Measurements from ENCODE around the gene SIX1.

DNA sequence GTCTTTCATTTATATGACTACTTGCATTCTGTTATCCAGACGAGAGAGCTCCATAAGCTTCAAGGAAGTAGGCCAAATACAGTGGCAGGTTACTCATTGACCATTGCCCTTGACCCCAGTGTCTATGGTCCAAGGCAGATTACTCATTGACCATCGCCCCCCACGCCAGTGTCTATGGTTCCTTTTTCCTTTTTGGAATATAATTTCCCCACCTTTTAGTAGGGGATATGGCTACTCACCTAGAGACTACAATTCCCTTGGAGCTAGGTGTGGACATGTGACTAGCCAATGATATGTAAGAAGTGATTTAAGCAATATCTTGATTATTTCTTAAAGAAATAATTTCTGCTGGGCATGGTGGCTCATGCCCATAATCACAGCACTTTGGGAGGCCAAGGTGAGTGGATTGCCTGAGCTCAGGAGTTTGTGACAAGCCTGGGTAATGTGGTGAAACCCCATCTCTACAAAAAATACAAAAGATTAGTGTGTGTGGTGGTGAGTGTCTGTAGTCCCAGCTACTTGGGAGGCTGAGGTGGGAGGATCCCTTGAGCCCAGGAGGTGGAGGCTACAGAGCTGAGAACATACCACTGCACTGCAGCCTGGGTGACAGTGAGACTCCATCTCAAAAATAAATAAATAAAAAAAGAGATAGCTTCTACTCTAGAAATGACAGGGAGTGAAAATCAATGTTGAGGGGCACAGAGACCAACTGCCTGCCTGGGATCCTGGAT is 42.3 kb upstream of the SIX1 start:
- TF ChIP-seq, protein P1, sequence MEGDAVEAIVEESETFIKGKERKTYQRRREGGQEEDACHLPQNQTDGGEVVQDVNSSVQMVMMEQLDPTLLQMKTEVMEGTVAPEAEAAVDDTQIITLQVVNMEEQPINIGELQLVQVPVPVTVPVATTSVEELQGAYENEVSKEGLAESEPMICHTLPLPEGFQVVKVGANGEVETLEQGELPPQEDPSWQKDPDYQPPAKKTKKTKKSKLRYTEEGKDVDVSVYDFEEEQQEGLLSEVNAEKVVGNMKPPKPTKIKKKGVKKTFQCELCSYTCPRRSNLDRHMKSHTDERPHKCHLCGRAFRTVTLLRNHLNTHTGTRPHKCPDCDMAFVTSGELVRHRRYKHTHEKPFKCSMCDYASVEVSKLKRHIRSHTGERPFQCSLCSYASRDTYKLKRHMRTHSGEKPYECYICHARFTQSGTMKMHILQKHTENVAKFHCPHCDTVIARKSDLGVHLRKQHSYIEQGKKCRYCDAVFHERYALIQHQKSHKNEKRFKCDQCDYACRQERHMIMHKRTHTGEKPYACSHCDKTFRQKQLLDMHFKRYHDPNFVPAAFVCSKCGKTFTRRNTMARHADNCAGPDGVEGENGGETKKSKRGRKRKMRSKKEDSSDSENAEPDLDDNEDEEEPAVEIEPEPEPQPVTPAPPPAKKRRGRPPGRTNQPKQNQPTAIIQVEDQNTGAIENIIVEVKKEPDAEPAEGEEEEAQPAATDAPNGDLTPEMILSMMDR (IDR thresholded peaks at IDR 0.05) = no peak
- TF ChIP-seq POLR2AphosphoS5 (IDR thresholded peaks at IDR 0.05; ENCODE audit: low read depth, low read length) = no peak
- TF ChIP-seq, protein P2, sequence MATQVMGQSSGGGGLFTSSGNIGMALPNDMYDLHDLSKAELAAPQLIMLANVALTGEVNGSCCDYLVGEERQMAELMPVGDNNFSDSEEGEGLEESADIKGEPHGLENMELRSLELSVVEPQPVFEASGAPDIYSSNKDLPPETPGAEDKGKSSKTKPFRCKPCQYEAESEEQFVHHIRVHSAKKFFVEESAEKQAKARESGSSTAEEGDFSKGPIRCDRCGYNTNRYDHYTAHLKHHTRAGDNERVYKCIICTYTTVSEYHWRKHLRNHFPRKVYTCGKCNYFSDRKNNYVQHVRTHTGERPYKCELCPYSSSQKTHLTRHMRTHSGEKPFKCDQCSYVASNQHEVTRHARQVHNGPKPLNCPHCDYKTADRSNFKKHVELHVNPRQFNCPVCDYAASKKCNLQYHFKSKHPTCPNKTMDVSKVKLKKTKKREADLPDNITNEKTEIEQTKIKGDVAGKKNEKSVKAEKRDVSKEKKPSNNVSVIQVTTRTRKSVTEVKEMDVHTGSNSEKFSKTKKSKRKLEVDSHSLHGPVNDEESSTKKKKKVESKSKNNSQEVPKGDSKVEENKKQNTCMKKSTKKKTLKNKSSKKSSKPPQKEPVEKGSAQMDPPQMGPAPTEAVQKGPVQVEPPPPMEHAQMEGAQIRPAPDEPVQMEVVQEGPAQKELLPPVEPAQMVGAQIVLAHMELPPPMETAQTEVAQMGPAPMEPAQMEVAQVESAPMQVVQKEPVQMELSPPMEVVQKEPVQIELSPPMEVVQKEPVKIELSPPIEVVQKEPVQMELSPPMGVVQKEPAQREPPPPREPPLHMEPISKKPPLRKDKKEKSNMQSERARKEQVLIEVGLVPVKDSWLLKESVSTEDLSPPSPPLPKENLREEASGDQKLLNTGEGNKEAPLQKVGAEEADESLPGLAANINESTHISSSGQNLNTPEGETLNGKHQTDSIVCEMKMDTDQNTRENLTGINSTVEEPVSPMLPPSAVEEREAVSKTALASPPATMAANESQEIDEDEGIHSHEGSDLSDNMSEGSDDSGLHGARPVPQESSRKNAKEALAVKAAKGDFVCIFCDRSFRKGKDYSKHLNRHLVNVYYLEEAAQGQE (IDR thresholded peaks at IDR 0.05; ENCODE audit: insufficient read depth in 1 of 2, low read depth in 2 of 2, low read length in 1 of 2) = no peak
